Endothelial cell of umbilical vein (primary cell): ENCODE results near the gene ADM2.

Source experiments
- CTCF ChIP-seq, 2 donors: IDR thresholded peaks; 1 replicate in 1 of 2; 2 replicates in 1 of 2; pipeline ENCODE4 v1.5.1; 2011; ENCODE audit warnings: low read length in 2 of 2, mild to moderate bottlenecking in 2 of 2, moderate library complexity in 2 of 2, control low read depth in 1 of 2, inconsistent platforms in 1 of 2, low read depth in 1 of 2; ENCODE audit not compliant: insufficient read depth in 1 of 2; ENCODE audit errors: extremely low read depth in 1 of 2
- EZH2 ChIP-seq: IDR thresholded peaks from 2 replicates; pipeline ENCODE4 v1.6.1; 2012; ENCODE audit warnings: borderline replicate concordance, low read depth, mild to moderate bottlenecking, moderate library complexity, low read length, inconsistent platforms; ENCODE audit not compliant: severe bottlenecking
- FOS ChIP-seq: IDR thresholded peaks from 2 replicates; pipeline ENCODE4 v1.6.1; 2011; ENCODE audit warnings: mild to moderate bottlenecking, low read length, moderate library complexity, borderline replicate concordance; ENCODE audit not compliant: insufficient read depth
- GATA2 ChIP-seq: IDR thresholded peaks from 2 replicates; pipeline ENCODE4 v1.7.0; 2011; ENCODE audit warnings: low read depth, mild to moderate bottlenecking, moderate library complexity, mixed read lengths, low read length; ENCODE audit not compliant: insufficient read length, insufficient read depth
- JUN ChIP-seq: IDR thresholded peaks from 2 replicates; pipeline ENCODE4 v1.6.1; 2011; ENCODE audit warnings: borderline replicate concordance, low read depth; ENCODE audit not compliant: insufficient read length, insufficient read depth
- POLR2A ChIP-seq: IDR thresholded peaks from 2 replicates; pipeline ENCODE4 v1.6.1; 2012; ENCODE audit warnings: low read depth, mild to moderate bottlenecking, control low read depth, low read length
- POLR2AphosphoS5 ChIP-seq: IDR thresholded peaks from 2 replicates; pipeline ENCODE4 v1.6.1; 2012; ENCODE audit warnings: low read depth, mild to moderate bottlenecking, control low read depth, low read length, moderate library complexity; ENCODE audit not compliant: insufficient read depth
- TF ChIP-seq, protein P1 (sequence below): IDR thresholded peaks from 2 replicates; pipeline ENCODE4 v1.6.1; 2011; ENCODE audit not compliant: insufficient read depth, insufficient read length

- no peak for TF ChIP-seq JUN
- TF ChIP-seq CTCF (IDR thresholded peaks at IDR 0.05; ENCODE audit: extremely low read depth in 1 of 2, insufficient read depth in 1 of 2, low read depth in 1 of 2, low read length in 2 of 2) = no peak
- no peak for TF ChIP-seq POLR2A
- no peak for TF ChIP-seq EZH2
- no peak for TF ChIP-seq POLR2AphosphoS5
- TF ChIP-seq FOS = no peak
- TF ChIP-seq, protein P1, sequence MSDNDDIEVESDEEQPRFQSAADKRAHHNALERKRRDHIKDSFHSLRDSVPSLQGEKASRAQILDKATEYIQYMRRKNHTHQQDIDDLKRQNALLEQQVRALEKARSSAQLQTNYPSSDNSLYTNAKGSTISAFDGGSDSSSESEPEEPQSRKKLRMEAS = no peak
- no peak for TF ChIP-seq GATA2
Observed at GRCh38 chr22:50483106-50483505, 1.8 kb downstream of the ADM2 start.
